Stimulated activated naive CD4-positive, alpha-beta T cell treated with Interleukin-2 at 50 U/mL for 16 hours (primary cell): ENCODE results near the gene INPP5K.

Experiments used
- DNase-seq: peaks from one replicate; lab custom pipeline; 2025; lab: John Stamatoyannopoulos, UW

INPP5K gene

DNA sequence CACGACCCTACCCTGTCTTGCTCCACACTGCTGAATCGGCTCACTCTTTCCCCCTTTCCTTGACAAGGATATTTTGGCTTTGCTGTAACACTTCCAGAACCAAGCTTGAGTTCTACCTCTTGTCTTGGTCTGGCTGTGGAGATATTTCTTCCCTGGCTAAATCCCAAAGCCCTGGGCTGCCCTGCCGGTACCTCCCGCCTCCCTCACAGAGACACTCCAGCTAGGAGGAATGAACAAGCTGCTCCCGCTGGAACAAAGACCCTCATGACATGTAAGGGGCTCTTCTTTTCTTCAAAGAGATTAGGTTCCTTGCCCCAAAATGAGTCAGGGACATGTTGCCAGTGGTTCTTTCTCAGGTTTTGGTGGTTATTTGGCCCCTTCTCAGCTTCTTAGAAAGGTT, 10.8 kb downstream of the INPP5K start:
- no peak for DNase-seq

GRCh38 chr17:1504866-1505265, 11.5 kb downstream of the INPP5K start:
- DNase-seq, result no peak

DNA sequence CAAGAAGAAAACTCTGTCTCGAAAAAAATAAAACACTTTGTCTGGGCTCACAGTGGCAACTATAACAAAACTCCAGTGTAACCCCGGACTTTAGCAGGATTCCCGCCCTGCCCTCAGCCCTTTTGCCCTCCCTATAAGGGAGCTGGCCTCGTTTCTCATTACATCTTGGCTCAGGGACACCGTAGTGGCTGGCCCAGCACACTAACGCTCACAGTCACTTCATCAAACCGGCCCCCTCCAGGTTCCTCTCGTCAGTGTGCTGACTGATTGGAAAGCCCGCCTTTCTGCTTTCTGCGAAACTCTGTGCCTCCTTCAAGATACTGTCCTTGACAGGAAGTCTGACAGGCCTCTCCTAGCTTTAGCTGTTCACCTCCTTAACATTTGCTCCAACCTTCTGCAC, 12.7 kb downstream of the INPP5K start:
- no peak for DNase-seq

DNA sequence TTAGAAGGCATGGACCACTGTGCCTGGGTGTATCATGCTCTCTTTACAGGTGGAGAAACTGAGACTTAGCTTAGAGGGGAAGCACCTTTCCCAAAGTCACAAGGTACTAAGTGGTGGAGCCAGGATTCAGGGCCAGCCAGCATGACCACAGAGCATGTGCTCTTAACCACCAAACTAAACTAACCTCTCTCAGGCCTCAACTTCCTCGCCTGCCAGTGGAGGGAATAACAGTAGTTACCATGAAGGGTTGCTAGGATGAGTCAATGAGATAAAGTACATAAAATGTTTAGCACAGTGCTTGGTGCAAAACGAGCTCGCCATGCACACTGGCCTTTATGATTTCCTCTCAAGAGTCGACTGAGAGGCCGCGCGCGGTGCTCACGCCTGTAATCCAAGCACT, 17.5 kb downstream of the INPP5K start:
- DNase-seq, result no peak

DNA sequence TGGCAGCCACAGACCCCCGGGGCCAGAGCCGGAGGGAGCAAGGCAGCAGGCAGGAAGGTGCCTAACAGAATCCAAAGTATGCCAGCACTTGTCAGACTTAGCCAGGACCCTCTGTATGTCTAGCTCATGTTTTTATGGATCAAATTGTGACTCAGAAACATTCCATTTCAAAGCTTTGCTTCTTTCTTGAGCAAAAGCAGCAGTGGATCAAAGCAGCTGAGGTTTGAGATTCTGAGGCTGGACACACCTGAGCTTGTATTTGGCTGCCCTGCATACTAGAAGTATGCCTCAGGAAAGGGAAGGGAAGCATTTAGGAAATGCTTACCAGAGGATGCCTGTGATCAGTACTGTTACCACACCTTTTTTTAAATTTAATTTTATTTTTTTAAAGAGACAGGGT, 18.2 kb downstream of the INPP5K start:
- no peak for DNase-seq

GRCh38 chr17:1497831-1498230, 18.6 kb downstream of the INPP5K start:
- DNase-seq, result no peak

GRCh38 chr17:1496869-1497268, 19.5 kb downstream of the INPP5K start:
- DNase-seq, result no peak

DNA sequence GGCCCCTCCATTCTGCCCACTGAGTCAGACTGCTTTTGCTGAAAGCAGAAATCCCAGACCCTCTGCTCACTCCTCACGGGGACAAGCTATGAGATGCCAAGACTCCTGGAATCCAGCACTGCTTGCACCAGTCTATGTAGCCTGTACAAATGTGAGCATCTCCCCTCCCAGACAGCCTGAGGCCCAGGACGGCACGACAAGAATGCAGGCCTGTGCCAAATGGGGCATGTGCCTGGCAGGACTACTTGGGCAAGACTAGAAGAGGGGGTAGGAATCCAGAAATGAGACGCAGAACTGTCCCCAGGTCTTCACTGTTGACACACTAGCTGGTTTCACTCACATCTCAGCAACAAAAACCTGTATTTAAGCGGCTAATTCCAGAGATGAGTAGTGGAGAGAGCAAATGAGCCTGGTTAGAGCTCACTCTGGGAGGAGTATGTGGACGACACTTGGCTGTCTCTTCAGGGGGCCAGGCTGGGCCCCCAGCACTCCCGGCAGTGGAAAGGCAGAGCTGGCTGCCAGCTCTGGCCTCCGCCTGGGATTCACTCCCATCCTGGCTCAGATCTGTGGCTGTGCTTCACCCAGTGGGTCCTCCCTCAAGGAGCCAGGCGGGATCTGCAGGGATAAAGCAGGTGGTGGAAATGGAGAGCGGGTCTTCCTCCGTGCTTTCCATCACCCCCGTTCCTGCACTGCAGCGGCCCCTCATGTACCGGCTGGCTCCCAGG, 21.0 kb downstream of the INPP5K start:
- DNase-seq, result no peak

GRCh38 chr17:1494736-1495253, 21.6 kb downstream of the INPP5K start:
- DNase-seq, result no peak

DNA sequence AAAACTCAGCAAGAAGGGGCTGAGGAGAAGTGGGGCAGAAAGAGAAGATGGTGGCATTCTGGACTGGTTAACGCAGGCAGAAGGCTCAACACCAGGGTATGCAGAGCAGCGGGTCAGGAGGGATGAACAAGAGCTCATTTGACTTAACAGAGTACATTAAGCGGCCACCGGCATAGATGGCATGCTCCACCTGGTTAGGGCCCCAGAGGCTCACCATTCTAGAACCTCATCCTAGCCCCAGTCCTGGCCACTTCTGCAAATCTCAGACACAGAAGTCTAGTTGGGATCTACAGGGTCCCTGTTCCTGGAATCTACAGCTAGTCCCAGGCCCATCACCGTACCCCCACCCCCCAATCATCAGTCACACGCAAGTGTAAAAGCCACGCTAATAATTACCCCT, 22.2 kb downstream of the INPP5K start:
- DNase-seq, result no peak

GRCh38 chr17:1493291-1493980, 23.0 kb downstream of the INPP5K start:
- DNase-seq, result no peak

DNA sequence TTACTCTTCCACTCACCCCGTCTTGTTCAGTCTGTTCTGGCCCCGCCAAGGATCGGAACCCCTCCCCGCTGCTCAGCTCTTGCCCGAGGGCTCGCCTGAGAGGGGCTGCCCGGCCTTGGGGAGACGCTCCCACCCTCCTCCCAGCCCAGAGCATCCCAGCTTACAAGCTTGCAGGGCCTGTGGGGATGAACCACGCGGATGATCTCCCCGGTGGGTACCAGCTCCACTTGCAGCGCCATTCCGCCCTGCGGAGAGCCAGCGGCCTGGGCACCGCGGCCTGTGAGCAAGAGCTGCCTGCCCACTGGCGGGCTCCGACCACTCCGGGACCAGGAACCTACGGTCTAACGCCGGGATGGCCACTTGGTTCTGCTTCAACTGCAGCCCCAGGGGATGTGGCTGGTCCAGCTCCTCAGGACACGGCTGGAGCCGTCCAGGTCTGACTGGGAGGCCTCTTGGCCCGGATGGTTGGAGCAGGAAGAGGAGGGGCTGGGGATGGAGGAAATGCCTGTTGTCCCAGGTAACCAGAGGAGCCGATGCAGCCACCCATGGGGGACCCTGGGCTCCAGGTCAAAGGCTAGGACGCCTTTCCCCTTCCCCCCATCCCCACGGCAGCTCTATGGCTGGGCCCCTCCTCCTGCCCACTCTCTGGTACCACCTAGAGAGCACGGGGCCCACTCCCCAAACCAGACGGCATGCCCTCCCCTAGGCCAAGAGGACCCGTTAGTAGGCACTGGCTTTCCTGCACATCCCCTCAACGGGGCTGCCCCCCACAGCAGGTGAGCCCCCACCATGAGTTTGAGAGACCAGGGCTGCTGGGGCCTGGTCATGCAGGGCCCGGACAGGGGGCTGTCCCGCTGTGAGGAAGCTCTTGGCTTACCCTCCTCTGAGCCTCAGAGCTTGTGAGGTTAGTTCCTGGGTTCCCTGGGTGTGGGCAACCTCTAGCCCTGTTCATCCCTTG, 23.9 kb downstream of the INPP5K start, which contains the start of gene MYO1C:
MYO1C (minus strand) TSS at position 438 of the 958 bp plus-strand sequence; CDS start at position 239, 199 bp downstream.
- no peak for DNase-seq

- DNase-seq, result peak; percentile 21
These were observed 24.8 kb downstream of the INPP5K start for GRCh38 chr17:1491443-1492248.

DNA sequence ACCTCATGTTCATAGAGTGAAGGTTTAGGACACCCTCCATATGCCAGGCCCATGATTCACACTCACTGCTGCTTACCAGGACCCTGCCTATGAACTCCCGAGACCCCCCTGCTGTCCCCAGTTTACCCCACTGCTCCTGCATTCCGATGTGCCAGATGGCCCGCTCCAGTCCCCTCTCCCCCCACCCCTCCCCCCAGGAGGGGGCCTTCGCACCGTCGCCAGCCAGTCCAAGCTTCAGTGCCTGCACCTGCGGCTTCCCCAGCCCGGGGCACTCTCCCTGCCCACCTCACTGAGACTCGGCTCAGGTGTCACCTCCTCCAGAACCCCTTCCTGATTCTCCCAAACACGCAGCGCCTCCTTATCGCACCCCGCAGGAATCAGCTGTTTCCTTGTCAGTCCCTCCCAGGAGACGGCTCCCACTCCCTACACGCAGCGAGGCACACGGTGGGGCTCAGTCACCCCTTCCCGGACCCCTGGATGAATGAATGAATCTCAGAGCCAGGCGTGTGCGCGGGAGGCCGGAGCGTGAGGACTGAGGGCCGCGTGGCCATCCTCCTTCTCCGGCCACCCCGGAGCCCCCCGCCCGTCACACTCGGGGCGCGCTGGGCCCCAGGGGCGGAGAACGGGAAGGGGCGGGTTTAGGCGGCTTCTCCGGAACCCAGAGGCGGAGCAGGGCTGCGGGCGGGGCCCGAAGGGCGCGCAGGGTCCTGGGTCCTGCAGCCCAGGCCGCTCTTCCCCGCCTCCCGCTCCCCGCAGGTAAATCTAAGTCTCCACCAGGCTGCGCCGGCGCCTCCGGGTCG, 25.6 kb downstream of the INPP5K start:
- DNase-seq, result peak; percentile 56

DNA sequence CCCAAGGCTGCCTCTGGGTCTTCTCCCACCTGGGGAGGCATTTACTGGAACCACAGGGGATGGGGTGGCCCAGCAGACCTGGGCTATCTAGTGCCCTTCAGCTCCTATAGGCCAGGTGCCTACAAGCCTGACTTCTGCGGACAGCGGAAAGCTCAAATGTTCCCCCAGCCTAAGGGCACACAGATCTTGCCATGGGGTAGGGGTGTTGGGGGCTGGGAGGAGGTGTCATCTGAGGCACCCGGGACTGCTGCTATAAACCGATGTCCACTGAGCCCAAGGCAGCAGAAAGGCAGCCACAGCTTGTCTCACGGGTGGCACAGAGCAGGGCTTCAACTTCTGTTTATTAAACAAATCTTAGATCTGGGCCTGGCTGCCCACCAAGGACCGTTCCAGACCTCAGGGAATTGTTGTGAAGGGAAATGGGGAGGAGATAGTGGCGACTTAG, 27.6 kb downstream of the INPP5K start:
- no peak for DNase-seq

GRCh38 chr17:1487939-1488825, 28.2 kb downstream of the INPP5K start:
- DNase-seq, result peak; percentile 64

DNA sequence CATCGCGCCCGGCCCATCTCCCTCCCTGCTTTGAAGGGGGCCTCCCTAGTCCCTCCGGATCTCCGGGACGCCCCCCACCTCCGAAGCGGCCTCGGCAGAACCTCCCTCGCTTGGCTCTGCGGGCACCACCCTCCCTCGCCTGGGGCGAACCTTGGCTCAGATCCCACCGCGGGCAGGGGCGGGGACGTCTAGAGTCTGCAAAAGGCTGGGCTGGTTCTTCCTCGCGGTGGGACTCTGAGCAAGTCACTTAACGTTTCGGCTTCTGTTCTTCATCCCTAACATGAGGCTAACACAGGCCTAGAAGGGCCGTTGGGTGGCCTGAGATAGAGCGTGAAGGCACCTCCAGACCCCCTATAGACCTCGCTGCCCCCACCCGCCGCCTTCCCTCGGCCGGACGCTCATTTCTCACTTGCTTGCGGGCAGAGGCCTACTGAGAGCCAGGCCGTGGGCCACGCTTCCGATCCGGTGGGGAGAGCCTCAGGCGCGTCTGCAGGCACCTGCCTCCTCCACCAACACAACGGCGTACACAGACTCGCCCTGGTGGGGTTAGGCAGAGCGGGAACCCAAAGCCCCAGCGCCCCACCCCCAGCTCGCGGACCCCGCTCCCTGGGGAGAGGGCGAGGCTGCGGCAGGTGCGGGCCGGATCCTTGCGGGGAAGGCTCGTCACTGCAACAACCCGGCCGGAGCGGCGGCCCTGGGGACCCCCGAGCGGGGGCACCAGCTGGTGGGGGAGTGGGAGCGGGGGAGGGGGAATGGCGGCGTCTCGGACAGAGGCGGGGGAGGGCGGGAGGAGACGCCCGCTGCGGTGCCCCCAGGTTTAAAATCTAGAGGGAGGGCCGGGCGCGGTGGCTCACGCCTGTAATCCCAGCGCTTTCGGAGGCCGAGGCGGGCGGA, 29.4 kb downstream of the INPP5K start:
- DNase-seq, result peak; percentile 81
